ENCODE measurements around the gene P4HA2.

Gene P4HA2

GRCh38 chr5:132267931-132268768 is 40.5 kb upstream of the P4HA2 start:
- Histone ChIP-seq H3K9me3 (ENCODE audit: control insufficient read depth, insufficient read depth, low read length) (no peaks in the 10 kb centered on the region), H3K36me3 (ENCODE audit: insufficient read depth, low read length) (no peaks in the 10 kb centered on the region), H3K4me1 (ENCODE audit: insufficient read depth, low read length) (peaks cover 8% of the 10 kb centered on the region; the same call in 1 of the 2 replicates), H3K9ac (ENCODE audit: low read depth, low read length) (no peak overlapping the region)

GRCh38 chr5:132267166-132267739 is 39.6 kb upstream of the P4HA2 start:
- H3K4me1 ChIP-seq (ENCODE audit: insufficient read depth, low read length), result peaks cover 8% of the 10 kb centered on the region; the same call in 1 of the 2 replicates

GRCh38 chr5:132266836-132267160 is 39.1 kb upstream of the P4HA2 start:
- Histone ChIP-seq H3K9me3 (ENCODE audit: control insufficient read depth, insufficient read depth, low read length) (no peaks in the 10 kb centered on the region), H3K36me3 (ENCODE audit: insufficient read depth, low read length) (no peaks in the 10 kb centered on the region), H3K9ac (ENCODE audit: low read depth, low read length) (no peak overlapping the region), H3K4me1 (ENCODE audit: insufficient read depth, low read length) (peaks cover 8% of the 10 kb centered on the region; the same call in 1 of the 2 replicates)

More at GRCh38 chr5:132267166-132267739, 39.6 kb upstream of the P4HA2 start:
- no peaks in the 10 kb centered on the region for H3K36me3 ChIP-seq (ENCODE audit: insufficient read depth, low read length)
- no peaks in the 10 kb centered on the region for H3K9me3 ChIP-seq (ENCODE audit: control insufficient read depth, insufficient read depth, low read length)
- H3K9ac ChIP-seq (ENCODE audit: low read depth, low read length), result no peak overlapping the region

DNA sequence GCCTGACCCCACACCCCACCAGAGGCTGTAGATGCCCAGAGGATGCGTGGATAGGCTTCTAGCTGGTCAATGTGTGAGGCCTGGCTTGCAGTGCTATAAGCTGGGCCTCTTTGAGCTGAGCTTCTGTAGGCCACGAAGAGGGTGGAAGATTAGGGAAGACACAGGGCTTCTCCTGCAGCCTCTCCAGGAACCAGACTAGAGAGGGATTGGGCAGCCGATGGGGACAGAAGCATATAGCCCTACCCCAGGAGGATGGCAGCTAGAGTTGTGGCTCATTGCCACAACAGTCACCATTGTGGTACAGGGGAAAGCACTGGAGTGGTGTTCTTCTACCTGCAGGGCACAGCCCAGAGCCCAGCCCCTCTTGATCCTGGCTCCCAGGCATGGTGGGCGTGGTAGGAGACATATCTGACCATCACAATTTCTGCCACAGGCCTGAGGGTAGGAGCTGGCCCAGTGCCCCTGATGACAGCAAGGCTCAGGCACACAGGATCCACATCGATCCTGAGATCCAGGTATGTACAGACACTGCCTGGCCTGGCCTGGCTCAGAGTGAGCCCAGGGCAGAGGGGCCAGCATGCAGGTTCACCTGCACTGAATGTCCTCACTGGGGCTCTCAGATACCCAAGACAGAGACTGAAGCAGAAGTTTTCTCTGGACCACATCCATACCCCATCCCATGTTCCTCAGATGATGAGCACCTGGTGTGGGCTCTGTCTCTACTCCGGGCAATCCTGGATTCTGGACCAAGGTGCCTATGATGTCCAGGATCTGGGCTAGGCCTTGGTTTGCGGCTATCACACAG is 38.6 kb upstream of the P4HA2 start:
- H3K4me1 ChIP-seq (ENCODE audit: insufficient read depth, low read length), result peaks cover 8% of the 10 kb centered on the region; the same call in 1 of the 2 replicates
- H3K36me3 ChIP-seq (ENCODE audit: insufficient read depth, low read length), result no peaks in the 10 kb centered on the region
- no peaks in the 10 kb centered on the region for H3K9me3 ChIP-seq (ENCODE audit: control insufficient read depth, insufficient read depth, low read length)
- no peak overlapping the region for H3K9ac ChIP-seq (ENCODE audit: low read depth, low read length)

GRCh38 chr5:132265336-132266030 is 37.8 kb upstream of the P4HA2 start:
- H3K9me3 ChIP-seq (ENCODE audit: control insufficient read depth, insufficient read depth, low read length), result no peaks in the 10 kb centered on the region
- H3K9ac ChIP-seq (ENCODE audit: low read depth, low read length), result no peak overlapping the region
- no peaks in the 10 kb centered on the region for H3K36me3 ChIP-seq (ENCODE audit: insufficient read depth, low read length)
- H3K4me1 ChIP-seq (ENCODE audit: insufficient read depth, low read length), result peaks cover 12% of the 10 kb centered on the region; the same call in 1 of the 2 replicates

DNA sequence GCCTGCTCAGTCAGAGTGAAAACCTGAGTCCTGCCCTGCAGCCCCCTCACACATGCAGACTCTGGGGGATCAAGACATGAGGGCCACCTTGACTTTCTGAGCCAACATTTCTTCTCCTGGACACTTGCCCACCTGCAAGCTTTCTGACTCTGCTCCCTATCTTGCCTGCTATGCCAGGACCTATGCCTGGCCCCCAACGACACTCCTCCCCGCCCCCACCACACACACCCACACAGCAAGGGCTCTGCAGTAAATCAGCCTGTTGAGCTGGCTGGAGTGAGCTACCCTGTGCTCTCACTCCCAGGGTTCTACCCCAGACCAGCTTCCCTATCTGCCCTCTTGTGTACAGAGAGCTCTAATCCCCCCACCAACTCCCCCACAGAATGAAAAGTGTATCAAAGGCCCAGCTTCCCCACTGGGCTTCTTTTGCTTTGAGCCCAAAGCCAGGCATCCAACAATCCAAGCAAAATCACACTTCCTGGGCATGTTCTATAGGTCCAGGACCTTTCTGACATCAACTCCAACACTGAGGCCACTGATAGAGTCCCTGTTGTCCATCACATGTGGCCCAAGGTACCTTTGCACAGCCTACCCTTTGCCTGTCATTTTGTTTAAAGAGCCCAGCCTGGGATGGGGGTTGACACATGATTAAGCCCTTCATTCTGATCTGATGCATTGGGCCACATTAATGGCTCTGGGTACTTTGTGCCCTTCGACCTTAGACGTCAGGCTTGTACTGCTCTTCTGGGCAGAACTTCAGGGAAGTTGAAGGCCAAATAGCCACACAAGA is 37.1 kb upstream of the P4HA2 start:
- Histone ChIP-seq H3K9ac (ENCODE audit: low read depth, low read length) (no peak overlapping the region), H3K4me1 (ENCODE audit: insufficient read depth, low read length) (peaks cover 20% of the 10 kb centered on the region; the same call in 1 of the 2 replicates), H3K9me3 (ENCODE audit: control insufficient read depth, insufficient read depth, low read length) (no peaks in the 10 kb centered on the region), H3K36me3 (ENCODE audit: insufficient read depth, low read length) (no peaks in the 10 kb centered on the region)

- H3K9ac ChIP-seq (ENCODE audit: low read depth, low read length), result no peak overlapping the region
- H3K36me3 ChIP-seq (ENCODE audit: insufficient read depth, low read length), result no peaks in the 10 kb centered on the region
- no peaks in the 10 kb centered on the region for H3K9me3 ChIP-seq (ENCODE audit: control insufficient read depth, insufficient read depth, low read length)
- peaks cover 17% of the 10 kb centered on the region; the same call in 1 of the 2 replicates for H3K4me1 ChIP-seq (ENCODE audit: insufficient read depth, low read length)
Observed at GRCh38 chr5:132263548-132264261, 36.1 kb upstream of the P4HA2 start.

DNA sequence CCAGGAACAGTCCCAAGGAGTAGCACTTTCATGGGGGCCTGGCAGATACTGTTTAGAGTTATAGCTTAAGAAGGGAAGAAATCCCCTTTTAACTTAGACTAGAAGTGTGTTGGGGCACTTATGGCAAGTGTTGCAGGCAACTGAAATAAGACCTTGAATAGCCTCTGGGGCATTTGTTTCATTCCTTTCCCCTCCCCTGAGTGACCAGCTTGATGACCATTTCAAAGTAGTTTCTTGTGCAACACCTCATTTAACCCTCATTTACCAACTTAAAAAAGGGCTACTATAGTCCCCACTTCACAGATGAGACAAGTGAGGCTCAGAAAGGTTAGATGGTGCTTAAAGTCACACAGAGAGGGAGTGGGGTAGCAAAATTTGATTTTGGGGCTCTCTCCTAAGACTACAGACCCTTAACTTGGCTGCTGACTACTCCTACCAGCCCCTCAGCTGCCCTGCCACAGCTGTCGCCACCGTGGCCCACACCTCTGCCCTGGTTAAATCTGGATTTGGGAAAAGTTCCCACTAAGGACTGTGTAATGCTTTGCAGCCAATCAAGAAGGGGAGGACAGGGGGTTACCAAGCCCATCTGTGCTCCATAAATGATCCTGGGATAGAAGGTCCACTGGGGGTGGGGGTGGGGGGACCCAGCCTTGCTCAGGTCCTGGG is 35.4 kb upstream of the P4HA2 start:
- Histone ChIP-seq H3K9me3 (ENCODE audit: control insufficient read depth, insufficient read depth, low read length) (no peaks in the 10 kb centered on the region), H3K4me1 (ENCODE audit: insufficient read depth, low read length) (peaks cover 17% of the 10 kb centered on the region; the same call in 1 of the 2 replicates), H3K9ac (ENCODE audit: low read depth, low read length) (no peak overlapping the region), H3K36me3 (ENCODE audit: insufficient read depth, low read length) (no peaks in the 10 kb centered on the region)

- Histone ChIP-seq H3K36me3 (ENCODE audit: insufficient read depth, low read length) (no peaks in the 10 kb centered on the region), H3K4me1 (ENCODE audit: insufficient read depth, low read length) (peaks cover 17% of the 10 kb centered on the region; the same call in 1 of the 2 replicates), H3K9me3 (ENCODE audit: control insufficient read depth, insufficient read depth, low read length) (no peaks in the 10 kb centered on the region), H3K9ac (ENCODE audit: low read depth, low read length) (no peak overlapping the region)
Observed at GRCh38 chr5:132261881-132262845, 34.5 kb upstream of the P4HA2 start.

- Histone ChIP-seq H3K9me3 (ENCODE audit: control insufficient read depth, insufficient read depth, low read length) (no peaks in the 10 kb centered on the region), H3K4me1 (ENCODE audit: insufficient read depth, low read length) (peaks cover 17% of the 10 kb centered on the region; the same call in 1 of the 2 replicates), H3K9ac (ENCODE audit: low read depth, low read length) (no peak overlapping the region), H3K36me3 (ENCODE audit: insufficient read depth, low read length) (no peaks in the 10 kb centered on the region)
Observed at GRCh38 chr5:132260714-132261551, 33.3 kb upstream of the P4HA2 start.

DNA sequence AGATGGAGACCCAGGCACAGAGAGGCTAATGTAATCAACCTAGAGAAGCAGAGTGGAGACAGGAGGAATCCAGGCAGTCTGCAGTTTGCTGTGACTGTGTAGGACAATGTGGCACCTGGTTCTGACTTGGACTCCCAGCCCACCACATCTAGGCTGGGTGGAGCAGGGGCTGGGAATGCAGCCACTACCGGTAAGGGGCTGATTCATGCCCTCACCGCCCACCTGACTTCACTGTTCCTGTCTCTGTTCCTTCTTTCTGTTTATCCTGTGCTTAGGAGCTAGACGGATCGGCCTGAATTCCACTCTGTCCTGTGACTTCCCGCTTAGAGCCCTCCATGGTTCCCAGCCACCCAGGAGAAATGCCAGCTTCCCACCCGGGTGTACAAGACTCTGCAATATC is 32.4 kb upstream of the P4HA2 start:
- H3K9me3 ChIP-seq (ENCODE audit: control insufficient read depth, insufficient read depth, low read length), result no peaks in the 10 kb centered on the region
- no peak overlapping the region for H3K9ac ChIP-seq (ENCODE audit: low read depth, low read length)
- peaks cover 17% of the 10 kb centered on the region; the same call in 1 of the 2 replicates for H3K4me1 ChIP-seq (ENCODE audit: insufficient read depth, low read length)
- no peaks in the 10 kb centered on the region for H3K36me3 ChIP-seq (ENCODE audit: insufficient read depth, low read length)
